Effector memory CD8-positive, alpha-beta T cell (primary cell): Measurements from ENCODE around the gene ADAMTS2.

Experiments used
- ATAC-seq: fragments of 150-1000 bp; cut with Tn5 transposase; replicated peaks from 2 replicates; pipeline ENCODE4 v1.10.0; 2021; ENCODE audit warnings: mild to moderate bottlenecking, moderate library complexity
- DNase-seq, 3 experiments: peaks; one replicate each; pipeline ENCODE4 v3.0.0; 2021
- H3K27ac Mint-ChIP-seq, 2 donors: one replicate each; pipeline ENCODE4 v1.8.0; 2022; ENCODE audit warnings: mild to moderate bottlenecking in 2 of 2, mixed read lengths in 2 of 2, moderate library complexity in 2 of 2
- H3K27me3 Mint-ChIP-seq, 2 donors: one replicate each; pipeline ENCODE4 v1.8.0; 2022; ENCODE audit warnings: mixed read lengths in 2 of 2
- H3K36me3 Mint-ChIP-seq: one replicate; pipeline ENCODE4 v1.8.0; 2022; ENCODE audit warnings: mild to moderate bottlenecking, moderate library complexity, mixed read lengths; ENCODE audit not compliant: insufficient read depth
- H3K4me1 Mint-ChIP-seq, 2 donors: one replicate each; pipeline ENCODE4 v1.8.0; 2022; ENCODE audit warnings: low read depth in 2 of 2, mixed read lengths in 2 of 2
- H3K4me3 Mint-ChIP-seq, 2 donors: one replicate each; pipeline ENCODE4 v1.8.0; 2022; ENCODE audit warnings: mild to moderate bottlenecking in 2 of 2, mixed read lengths in 2 of 2, moderate library complexity in 2 of 2
- H3K9me3 Mint-ChIP-seq, 2 donors: one replicate each; pipeline ENCODE4 v1.8.0; 2022; ENCODE audit warnings: mixed read lengths in 2 of 2

The ADAMTS2 gene

DNA sequence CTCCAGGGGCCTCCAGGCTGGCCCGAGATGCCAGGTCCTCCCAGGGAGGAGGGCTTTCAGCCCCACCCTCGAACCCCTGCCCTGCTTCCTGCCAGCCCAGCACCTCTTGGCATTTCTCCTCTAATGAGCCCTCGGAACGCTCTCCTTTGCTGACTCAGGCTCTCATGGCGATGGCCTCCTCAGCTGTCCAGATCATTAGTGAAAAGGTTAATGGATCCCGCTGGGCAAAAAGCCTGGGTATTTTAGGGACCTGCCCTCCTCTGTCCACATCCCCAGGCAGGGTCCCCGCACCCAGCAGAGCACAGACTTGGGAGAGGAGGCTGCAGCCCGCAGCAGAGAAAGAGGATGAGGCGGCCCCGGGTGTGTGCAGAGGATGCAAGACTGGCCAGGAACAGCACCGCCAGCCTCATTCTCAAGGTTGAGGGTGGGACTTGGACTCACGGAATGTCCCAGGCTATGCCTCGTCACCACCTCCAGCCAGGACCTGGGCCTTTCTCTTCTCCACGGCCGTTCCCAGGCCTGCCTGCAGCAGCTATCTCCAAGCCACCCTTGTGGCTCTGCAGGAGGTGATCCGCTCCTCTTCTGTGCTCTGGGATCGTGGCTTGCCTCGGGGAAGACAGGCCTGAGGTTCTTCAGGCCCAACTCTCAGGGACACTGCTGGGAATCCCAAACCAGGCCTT lies 23.0 kb upstream of the ADAMTS2 start:
- no peak for DNase-seq
- Mint-ChIP-seq H3K27ac (no peak overlapping the region), H3K4me3 (no peak overlapping the region), H3K4me1 (no peaks in the 10 kb centered on the region), H3K9me3 (peaks cover 0 to 2% of the 10 kb centered on the region in 2 donors), H3K27me3 (peaks cover 5 to 53% of the 10 kb centered on the region in 2 donors), H3K36me3 (no peaks in the 10 kb centered on the region)
- no peak for ATAC-seq

DNA sequence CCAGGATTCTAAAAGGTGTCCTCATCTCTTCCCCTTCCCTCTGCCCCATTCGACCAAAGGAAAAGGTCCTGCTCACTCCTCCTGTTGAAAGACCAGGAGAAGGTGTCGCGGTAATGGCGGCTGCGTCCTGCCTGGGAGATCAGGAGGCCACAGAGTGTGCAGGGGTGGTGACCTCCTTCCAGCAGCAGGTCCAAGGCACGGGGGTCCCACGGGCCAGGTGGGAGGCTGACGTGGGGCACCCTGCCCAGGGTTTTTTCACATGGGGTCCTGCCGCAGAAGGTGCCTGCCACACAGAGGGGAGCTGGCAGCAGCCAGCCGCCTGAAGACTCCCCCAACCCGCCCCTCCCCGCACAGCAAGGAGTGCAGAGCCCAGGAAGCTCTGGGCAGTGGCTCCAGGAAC lies 22.2 kb upstream of the ADAMTS2 start:
- Mint-ChIP-seq H3K36me3 (no peaks in the 10 kb centered on the region), H3K27me3 (peaks cover 5 to 54% of the 10 kb centered on the region in 2 donors), H3K27ac (no peak overlapping the region), H3K4me1 (no peaks in the 10 kb centered on the region), H3K9me3 (peaks cover 0 to 2% of the 10 kb centered on the region in 2 donors), H3K4me3 (no peak overlapping the region)
- DNase-seq: no peak
- ATAC-seq: no peak

DNA sequence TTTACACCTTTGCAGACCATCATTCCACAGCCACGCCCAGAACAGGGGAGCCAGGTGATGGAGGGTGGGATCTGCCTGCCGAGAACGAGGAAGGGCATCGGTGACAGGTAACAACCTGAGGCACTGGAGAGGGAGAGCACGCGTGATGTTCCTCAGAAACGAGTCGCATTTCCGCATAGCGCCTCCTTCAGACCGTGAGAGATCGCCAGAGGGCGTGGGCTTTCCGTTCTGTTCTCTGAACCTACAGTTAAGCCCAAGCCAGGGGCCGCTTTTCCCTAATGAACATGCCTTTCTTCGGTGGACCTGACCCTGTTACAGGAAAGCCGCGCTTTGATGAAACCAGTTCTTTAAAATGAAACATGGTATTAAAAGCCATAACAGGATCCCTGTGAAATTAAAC lies 17.1 kb upstream of the ADAMTS2 start:
- ATAC-seq (no peak), DNase-seq (no peak)
- peaks cover 12 to 55% of the 10 kb centered on the region in 2 donors for H3K27me3 Mint-ChIP-seq
- H3K9me3 Mint-ChIP-seq: peaks cover 0 to 5% of the 10 kb centered on the region in 2 donors
- peak overlapping the region in 1 of 2 donors; percentile 85 for H3K27ac Mint-ChIP-seq
- H3K36me3 Mint-ChIP-seq: no peaks in the 10 kb centered on the region
- H3K4me3 Mint-ChIP-seq: no peak overlapping the region
- no peaks in the 10 kb centered on the region for H3K4me1 Mint-ChIP-seq

DNA sequence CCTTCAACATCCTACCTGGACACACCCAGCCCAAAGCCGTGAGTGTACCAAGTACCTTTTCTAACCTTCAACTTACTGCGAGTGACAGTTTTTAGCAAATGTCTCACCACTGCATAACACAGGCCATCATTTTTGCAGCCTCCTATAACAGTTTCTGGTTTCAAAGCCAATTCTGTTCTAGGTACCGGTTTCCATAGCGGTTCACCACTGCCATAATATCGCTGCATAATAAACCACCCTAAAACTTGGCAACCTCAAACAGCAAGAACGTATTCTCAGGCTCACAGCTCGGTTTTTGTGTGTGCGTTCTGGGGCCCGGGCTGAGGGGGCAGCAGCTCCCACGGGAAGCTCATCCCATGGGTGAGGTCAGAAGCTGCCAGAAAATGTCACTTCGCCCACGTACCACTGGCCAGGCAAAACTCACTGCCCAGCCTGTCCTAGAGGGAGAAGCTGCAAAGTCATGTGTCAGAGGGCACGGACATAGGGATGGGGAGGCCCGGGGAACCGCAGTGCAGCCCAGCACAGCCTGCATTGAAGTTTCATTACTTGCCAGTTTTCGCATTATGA lies 15.9 kb upstream of the ADAMTS2 start:
- peaks cover 11 to 57% of the 10 kb centered on the region in 2 donors for H3K27me3 Mint-ChIP-seq
- DNase-seq: no peak
- ATAC-seq: no peak
- H3K9me3 Mint-ChIP-seq: peaks cover 0 to 5% of the 10 kb centered on the region in 2 donors
- no peak overlapping the region for H3K27ac Mint-ChIP-seq
- H3K4me3 Mint-ChIP-seq: no peak overlapping the region
- no peaks in the 10 kb centered on the region for H3K36me3 Mint-ChIP-seq
- no peaks in the 10 kb centered on the region for H3K4me1 Mint-ChIP-seq

DNA sequence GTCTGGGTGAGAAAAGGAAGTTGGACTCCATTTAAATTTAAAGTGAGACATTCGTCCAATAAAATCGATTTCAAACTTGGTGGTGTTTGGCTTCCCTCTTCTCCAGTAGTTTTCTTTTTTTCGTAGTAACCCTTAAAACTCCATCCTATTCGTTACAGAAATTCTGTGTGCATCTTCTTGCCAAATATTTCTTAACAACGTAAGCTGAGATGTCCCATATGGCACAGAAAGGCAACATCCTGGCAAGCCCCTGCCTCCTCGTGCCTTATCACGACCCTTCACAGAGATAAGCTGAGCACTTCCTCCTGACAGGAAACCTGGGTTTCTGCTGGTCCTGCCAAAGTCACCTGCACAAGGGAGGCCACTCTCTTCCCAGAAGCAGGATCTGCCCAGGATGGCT lies 11.8 kb upstream of the ADAMTS2 start:
- ATAC-seq: no peak
- Mint-ChIP-seq H3K4me1 (no peaks in the 10 kb centered on the region), H3K27ac (no peak overlapping the region)

DNA sequence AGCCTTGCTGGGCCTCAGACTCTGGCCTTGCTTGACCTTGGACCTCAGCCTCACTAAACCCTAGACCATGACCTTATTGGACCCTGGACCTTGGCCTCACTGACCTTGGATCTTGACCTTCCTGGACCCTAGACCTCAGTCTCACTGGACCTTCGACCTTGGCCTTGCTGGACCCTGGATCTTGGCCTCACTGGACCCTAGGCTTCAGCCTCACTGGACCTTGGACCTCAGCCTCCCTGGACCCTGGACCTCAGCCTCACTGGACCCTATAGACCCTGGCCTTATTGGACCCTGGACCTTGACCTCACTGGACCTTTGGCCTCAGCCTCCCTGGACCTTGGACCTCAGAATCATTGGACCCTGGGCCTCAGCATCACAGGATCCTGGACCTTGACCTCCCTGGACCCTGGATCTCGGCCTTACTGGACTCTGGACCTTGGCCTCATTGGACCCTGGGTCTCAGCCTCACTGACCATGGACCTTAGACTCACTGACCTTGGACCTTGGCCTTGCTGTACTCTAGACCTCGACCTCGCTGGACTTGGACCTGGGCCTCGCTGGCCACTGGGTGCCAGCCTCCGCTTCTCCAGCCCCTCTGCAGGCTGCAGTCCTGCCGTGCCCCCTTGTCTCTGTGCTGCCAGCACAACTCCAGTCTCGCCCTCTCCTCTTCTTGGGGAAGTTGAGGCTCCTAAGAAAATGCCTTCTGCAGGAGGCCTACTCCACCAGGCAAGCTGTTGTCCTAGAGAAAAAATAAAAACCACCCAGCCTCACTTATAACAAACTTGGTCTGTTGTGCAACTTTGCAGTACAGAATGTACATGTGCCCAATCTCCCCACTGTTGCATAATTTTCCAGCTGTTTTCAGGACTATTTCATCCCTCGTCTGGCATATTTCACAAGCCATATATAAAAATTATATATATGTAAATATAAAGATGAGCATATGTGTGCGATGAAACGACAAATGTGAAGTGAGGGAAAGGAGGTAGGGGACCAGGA lies 11.0 kb upstream of the ADAMTS2 start:
- Mint-ChIP-seq H3K4me3 (no peak overlapping the region), H3K36me3 (no peaks in the 10 kb centered on the region), H3K27ac (no peak overlapping the region), H3K9me3 (no peaks in the 10 kb centered on the region), H3K27me3 (peaks cover 13 to 46% of the 10 kb centered on the region in 2 donors), H3K4me1 (no peaks in the 10 kb centered on the region)
- no peak for ATAC-seq
- no peak for DNase-seq

More for the DNA sequence above, 11.8 kb upstream of the ADAMTS2 start:
- H3K27me3 Mint-ChIP-seq: peaks cover 11 to 46% of the 10 kb centered on the region in 2 donors
- H3K36me3 Mint-ChIP-seq: no peaks in the 10 kb centered on the region
- H3K9me3 Mint-ChIP-seq: peaks cover 0 to under 1% of the 10 kb centered on the region in 2 donors
- DNase-seq: no peak
- no peak overlapping the region for H3K4me3 Mint-ChIP-seq

DNA sequence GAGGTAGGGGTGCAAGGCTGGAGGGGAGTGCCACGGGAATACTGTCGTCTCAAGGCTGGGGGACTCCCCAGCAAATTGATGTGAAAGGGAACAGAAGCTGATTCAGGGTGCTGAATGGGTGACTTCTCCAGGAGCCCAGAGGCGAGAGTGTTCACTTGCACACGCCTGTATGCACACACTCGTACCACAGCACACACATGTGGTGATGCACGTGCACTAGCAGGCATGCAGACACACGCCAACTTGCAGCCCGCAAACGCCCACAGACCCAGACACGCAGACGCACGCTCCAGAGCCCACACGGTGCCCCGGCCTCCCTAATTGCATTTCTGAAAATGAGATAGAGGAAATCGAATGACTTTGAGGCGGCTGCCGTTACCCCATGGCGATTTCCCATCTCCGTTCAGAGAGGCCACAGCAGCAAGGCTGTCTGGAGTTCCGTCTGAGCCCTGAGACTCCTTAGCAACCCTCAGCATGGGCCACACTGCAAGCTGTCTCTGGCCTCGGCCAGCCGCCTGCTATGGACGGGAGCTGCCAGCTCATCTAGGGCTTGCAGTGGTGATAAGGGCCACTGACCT lies 9.1 kb upstream of the ADAMTS2 start:
- Mint-ChIP-seq H3K36me3 (no peaks in the 10 kb centered on the region), H3K9me3 (no peaks in the 10 kb centered on the region), H3K4me1 (no peaks in the 10 kb centered on the region), H3K27ac (no peak overlapping the region), H3K4me3 (no peak overlapping the region), H3K27me3 (peaks cover 19 to 63% of the 10 kb centered on the region in 2 donors)
- ATAC-seq (no peak), DNase-seq (no peak)

DNA sequence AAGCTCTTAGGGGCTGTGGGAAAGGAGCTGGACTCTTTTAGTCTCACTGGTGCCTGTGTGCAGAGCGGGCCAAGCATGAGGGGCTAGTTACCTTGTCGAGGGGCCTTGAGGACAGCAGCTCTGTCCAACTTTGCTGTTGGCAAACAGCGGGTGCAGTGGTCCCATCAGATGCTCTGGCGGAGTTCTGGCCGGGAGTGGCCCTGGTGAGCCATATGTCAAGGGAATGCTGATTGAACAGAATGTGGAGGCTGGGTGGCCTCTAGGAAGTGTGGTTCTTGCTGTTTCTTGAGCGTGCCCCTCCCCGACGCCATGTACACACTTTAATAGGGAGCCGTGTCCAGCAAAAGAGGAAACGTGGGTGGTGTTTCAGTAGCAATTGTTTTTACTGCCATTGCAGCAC lies 3.6 kb upstream of the ADAMTS2 start:
- Mint-ChIP-seq H3K27ac (no peak overlapping the region), H3K9me3 (no peaks in the 10 kb centered on the region), H3K4me3 (no peak overlapping the region), H3K27me3 (peaks cover 44 to 76% of the 10 kb centered on the region in 2 donors), H3K4me1 (peaks cover 0 to 6% of the 10 kb centered on the region in 2 donors), H3K36me3 (no peaks in the 10 kb centered on the region)
- no peak for ATAC-seq
- DNase-seq: no peak

DNA sequence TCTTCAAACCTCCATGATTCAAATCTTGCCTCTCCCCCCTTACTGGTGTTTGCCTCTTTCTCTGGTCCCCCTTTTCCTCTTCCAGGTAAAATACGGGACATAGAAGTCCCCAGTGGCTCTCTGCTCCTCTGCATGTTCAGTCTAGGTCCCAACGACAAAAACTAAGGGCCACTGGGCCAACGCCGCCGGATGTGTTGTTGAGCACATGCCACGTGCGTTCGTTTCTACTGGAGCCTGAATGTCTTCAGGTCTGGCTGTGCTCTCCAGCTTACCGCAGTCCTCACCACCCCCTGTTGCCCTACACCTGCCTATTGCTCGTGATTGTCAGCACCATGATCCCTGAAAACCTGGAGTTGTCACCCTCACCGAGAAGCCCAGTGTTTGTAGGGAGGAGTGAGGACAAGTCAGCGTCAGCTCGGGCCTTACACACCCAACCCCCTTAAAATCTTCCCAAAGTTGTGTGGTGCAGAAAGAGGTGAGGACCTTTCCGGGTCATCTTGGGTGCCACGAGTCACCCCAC lies 2.8 kb upstream of the ADAMTS2 start:
- no peaks in the 10 kb centered on the region for H3K9me3 Mint-ChIP-seq
- H3K36me3 Mint-ChIP-seq: no peaks in the 10 kb centered on the region
- no peak overlapping the region for H3K27ac Mint-ChIP-seq
- ATAC-seq (no peak), DNase-seq (no peak)
- peaks cover 0 to 8% of the 10 kb centered on the region in 2 donors for H3K4me1 Mint-ChIP-seq
- H3K27me3 Mint-ChIP-seq: peaks cover 50 to 82% of the 10 kb centered on the region in 2 donors
- H3K4me3 Mint-ChIP-seq: no peak overlapping the region

DNA sequence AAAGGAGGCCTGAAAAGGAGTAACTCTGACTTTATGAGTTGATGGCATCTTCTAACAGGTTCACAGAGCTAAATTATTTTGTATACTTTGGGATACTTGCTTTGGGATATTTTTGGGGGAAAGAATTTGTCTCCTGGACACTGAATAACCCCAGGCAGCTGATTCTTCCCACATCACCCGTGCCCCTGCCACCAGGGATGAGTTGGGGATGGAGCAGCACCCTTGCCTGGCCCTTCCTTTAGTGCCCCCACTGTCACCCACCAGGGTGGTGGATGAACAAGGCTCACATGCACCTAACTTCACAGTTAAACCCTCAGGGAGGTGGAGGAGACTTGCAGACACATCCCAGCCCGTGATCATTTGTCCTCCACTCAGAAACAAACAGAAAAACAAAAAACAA lies 2.3 kb upstream of the ADAMTS2 start:
- H3K27ac Mint-ChIP-seq: no peak overlapping the region
- H3K9me3 Mint-ChIP-seq: no peaks in the 10 kb centered on the region
- H3K4me1 Mint-ChIP-seq: peaks cover 0 to 12% of the 10 kb centered on the region in 2 donors
- no peak for ATAC-seq
- H3K4me3 Mint-ChIP-seq: no peak overlapping the region
- no peaks in the 10 kb centered on the region for H3K36me3 Mint-ChIP-seq
- DNase-seq: no peak
- H3K27me3 Mint-ChIP-seq: peaks cover 53 to 82% of the 10 kb centered on the region in 2 donors

DNA sequence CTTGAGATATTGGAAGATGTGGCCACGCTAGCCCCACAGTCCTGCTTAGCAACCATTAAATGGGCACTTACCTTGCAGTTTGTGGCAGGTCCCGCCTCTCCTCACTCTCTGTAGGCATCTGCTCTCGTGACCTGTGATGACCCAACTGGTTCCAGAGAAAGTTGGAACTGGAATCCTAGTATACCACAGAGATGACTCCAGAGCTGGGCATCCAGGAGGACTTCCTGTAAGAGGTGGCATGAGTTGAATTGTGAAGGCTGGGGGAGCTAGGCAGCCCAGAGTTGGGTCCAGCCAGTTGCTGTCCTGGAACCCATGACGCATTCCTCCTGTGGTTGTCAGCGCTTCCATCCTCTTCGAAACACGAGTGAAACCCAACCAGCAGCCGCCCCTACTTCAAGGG lies 1.6 kb upstream of the ADAMTS2 start:
- Mint-ChIP-seq H3K4me1 (peaks cover 0 to 12% of the 10 kb centered on the region in 2 donors), H3K27me3 (peaks cover 55 to 82% of the 10 kb centered on the region in 2 donors), H3K27ac (peak overlapping the region in 1 of 2 donors; percentile 41)

DNA sequence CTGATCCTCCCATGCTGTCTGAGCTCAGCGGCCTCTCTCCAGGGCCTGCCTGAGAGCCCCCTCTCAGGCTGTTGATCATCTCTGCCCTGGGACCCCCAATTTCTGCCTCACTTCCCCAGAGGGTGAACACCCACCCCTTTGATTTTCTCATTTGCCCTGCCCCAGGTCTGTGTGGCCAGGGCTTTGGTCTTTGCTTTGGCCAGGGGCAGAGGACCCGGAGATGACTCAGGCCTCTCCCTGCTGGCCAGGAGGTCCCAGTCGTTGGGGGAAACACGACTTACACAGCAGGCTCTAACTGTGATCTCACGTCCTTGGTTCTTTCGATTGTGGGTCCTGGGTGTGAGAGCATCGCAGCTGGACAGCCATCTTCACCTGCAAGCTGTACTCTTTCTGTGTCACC lies 1.1 kb upstream of the ADAMTS2 start:
- no peaks in the 10 kb centered on the region for H3K9me3 Mint-ChIP-seq
- peak overlapping the region; percentile 49 to 68 for H3K4me3 Mint-ChIP-seq
- peaks cover 0 to 12% of the 10 kb centered on the region in 2 donors for H3K4me1 Mint-ChIP-seq
- H3K27ac Mint-ChIP-seq: peak overlapping the region in 1 of 2 donors; percentile 41
- no peaks in the 10 kb centered on the region for H3K36me3 Mint-ChIP-seq
- peaks cover 53 to 82% of the 10 kb centered on the region in 2 donors for H3K27me3 Mint-ChIP-seq
- DNase-seq (no peak), ATAC-seq (no peak)

More for the DNA sequence above, 1.6 kb upstream of the ADAMTS2 start:
- Mint-ChIP-seq H3K9me3 (no peaks in the 10 kb centered on the region), H3K36me3 (no peaks in the 10 kb centered on the region), H3K4me3 (peak overlapping the region; percentile 49 to 68)
- no peak for DNase-seq
- no peak for ATAC-seq

DNA sequence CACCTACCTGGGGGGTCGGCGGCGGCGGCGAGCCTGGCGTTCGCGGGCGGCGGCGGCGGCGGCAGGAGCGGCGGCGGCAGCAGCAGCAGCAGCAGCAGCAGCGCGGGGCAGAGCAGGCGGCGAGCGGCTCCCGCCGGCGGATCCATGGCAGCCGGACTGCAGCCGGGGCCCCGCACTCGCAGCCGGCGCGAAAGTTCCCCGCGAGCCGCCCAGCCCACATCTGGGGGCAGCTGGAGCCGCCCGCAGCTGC lies 153 bp downstream of the ADAMTS2 start:
- H3K36me3 Mint-ChIP-seq: no peaks in the 10 kb centered on the region
- peaks cover 53 to 82% of the 10 kb centered on the region in 2 donors for H3K27me3 Mint-ChIP-seq
- H3K4me1 Mint-ChIP-seq: peaks cover 0 to 12% of the 10 kb centered on the region in 2 donors
- ATAC-seq (no peak), DNase-seq (no peak)
- no peak overlapping the region for H3K4me3 Mint-ChIP-seq
- no peaks in the 10 kb centered on the region for H3K9me3 Mint-ChIP-seq
- no peak overlapping the region for H3K27ac Mint-ChIP-seq
